Stimulated activated CD4-positive, alpha-beta T cell treated with anti-CD3 and anti-CD28 coated beads, Interleukin-12 subunit alpha, Interleukin-12 subunit beta, amount 100 ng/mL, for 24 hours (primary cell): ENCODE data around the gene ACKR2.
A peak's percentile ranks its signal among the peaks of the same experiment; 100 is the strongest.

ENCODE experiments used
- DNase-seq, 2 experiments: peaks; one replicate each; pipeline ENCODE4 v3.0.0-alpha.2; 2020; ENCODE audit warnings: low read depth in 2 of 2

ACKR2 gene

DNA sequence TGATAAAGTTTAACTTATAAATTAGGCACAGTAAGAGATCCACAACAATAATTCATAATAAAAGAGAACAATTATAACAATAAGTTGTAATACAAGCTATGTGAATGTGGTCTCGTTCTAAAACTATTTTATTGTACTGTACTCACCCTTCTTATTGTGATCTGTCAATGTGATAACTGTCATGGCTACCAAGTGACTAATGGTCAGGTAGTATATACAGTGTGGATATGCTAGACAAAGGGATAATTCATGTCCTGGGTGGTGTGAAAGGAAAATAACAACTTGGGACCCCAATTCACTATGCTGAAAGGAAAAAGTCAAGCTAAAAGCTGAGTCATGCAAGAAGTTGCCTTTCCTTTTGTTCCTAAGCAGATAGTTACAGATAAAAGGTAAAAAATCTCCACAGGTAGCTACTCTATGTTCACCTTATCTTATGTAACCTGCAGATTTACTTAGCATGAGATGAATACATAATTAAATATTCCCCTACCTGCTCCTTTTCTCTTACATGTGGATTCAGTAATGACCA lies 77.1 kb downstream of the ACKR2 start:
- DNase-seq = no peak

DNA sequence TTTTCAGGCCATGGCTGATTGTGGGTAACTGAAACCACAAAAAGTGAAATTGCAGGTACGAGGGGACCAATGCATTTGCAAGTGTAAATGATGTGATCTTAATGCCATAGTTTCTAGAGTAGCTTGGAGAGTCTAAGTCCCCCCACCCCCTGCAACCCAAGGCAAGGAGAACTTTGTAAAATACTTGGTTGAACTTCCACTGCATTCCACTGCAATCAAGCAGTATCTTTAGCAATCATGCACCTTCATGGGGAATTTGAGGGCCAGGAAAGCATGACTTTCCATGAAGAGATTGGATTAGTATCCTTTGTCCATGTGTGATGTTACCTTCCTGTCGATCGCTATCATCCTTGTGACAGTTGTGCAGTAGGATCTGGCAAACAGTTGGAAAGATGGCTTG lies 77.8 kb downstream of the ACKR2 start:
- no peak for DNase-seq

DNA sequence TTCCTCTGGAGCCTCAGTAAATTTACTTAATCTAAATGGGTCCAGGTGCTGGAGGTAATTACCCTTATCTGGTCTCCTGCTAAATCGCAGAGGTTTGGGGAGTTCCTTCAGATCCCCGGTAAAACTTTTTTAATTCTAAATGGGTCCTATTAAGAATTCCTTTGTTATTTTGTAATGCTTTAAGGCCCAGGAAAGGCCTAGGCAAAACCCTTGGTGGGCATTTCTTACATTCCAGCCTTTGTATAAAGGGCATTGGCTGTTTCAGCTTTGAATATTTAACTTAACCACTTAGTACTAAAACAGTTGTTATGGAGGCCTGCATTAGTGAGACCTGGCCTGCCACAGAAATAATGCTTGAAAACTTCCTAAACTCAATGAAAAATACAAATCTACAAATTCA lies 81.8 kb downstream of the ACKR2 start:
- no peak for DNase-seq

DNA sequence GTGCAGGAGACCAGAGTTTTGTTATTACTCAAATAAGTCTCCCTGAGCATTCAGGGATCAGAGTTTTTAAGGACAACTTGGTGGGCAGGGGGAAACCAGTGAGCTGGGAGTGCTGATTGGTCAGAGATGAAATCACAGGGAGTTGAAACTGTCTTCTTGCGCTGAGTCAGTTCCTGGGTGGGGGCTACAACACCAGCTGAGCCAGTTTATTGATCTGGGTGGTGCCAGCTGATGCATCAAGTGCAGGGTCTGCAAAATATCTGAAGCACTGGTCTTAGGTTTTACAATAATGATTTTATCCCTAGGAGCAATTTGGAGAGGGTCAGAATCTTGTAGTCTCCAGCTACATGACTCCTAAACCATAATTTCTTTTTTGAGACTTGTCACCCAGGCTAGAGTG lies 82.9 kb downstream of the ACKR2 start:
- no peak for DNase-seq

DNA sequence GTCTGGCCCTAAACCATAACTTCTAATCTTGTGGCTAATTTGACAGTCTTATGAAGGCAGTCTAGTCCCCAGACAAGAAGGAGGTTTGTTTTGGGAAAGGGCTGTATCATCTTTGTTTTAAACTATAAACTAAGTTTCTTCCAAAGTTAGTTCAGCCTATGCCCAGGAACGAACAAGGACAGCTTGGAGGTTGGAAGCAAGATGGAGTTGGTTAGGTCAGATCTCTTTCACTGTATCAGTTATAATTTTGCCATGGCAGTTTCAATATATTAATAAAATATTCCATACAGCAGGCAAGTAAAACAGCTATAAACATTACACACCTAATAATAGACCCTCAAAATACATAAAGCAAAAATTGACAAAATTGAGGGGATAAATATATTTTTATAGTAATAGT lies 83.6 kb downstream of the ACKR2 start:
- no peak for DNase-seq

DNA sequence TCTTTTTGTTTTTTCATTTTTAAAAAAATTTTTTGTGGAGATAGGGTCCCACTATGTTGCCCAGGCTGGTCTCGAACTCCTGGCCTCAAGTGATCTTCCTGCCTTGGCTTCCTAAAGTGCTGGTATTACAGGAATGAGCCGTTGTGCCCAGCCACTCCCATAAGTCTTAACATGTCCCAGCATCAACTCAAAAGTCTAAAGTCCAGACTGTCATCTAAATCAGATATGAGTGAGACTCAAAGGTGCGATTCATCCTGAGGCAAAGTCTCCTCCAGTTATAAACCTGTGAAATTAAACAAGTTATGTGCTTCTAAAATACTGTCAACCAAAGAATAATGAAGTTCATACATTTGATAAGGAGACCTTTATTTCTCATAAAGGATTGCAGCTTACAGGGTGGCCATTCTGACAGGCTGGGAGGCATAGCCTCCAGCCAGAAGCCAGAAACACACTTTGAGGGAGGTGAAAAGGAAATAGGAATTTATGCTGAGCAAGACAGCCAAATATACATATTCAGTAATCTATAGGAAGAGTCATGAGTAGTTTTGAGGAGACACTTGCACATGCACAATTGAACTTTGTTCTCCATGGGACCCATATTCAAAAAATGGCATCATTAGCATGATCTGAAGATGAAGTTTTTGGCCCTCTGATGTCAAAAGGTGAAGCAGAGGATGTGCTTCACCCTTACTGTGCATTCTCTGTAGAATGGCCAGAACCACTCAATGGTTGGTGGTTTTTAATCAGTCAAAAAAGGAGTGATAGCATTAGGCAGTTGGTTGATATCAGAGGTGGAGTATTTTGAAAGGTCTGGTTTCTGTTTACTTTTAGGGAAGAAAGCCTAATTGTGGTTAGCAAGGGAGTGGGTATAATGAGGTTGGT lies 85.7 kb downstream of the ACKR2 start:
- DNase-seq = no peak

DNA sequence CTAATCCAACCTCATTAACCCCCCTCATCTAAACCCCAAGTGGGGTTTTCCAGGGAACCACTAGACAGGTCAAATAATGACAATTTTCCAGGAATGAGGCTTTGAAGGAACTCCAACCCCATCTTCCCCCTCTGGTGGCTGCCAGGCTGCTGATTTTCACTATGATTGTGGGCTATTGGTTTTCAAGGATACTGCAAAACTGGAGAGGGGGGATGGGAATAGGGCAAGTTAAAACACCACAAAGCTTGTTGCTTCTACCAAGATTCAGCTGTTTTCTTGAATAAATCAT lies 86.3 kb downstream of the ACKR2 start:
- DNase-seq = no peak

DNA sequence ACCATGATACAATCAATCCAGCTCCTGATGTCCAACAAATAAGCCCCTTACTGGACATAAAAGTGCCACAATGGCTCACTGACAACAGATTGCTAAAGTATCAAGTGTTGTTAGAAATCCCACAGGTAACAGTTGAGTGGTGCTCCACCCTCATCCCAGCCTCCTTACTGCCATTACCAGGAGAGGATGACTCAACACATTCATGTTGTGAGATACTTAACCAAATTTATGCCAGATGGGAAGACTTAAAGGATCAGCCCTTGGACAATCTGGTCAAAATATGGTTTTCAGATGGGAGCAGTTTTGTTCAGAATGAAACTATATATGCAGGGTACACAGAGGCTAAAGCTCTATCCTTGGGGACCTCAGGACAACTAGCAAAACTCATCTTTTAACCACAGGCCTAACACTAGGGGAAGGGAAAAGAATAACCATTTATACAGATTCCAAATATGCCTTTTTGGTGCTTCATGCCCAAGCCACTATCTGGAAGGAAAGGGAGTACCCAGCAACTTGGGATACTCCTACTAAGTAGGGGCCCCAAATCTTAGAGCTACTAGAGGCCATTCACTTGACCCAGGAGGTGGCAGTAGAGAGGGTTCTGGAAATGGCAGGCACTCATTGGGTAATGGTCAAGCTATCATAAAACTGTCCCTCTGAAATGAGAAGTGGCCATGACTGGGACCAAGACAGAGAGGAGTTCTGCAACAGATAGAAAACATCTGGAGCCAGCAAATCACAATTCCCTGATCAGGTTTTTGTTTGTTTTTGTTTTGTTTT lies 89.8 kb downstream of the ACKR2 start:
- no peak for DNase-seq

DNA sequence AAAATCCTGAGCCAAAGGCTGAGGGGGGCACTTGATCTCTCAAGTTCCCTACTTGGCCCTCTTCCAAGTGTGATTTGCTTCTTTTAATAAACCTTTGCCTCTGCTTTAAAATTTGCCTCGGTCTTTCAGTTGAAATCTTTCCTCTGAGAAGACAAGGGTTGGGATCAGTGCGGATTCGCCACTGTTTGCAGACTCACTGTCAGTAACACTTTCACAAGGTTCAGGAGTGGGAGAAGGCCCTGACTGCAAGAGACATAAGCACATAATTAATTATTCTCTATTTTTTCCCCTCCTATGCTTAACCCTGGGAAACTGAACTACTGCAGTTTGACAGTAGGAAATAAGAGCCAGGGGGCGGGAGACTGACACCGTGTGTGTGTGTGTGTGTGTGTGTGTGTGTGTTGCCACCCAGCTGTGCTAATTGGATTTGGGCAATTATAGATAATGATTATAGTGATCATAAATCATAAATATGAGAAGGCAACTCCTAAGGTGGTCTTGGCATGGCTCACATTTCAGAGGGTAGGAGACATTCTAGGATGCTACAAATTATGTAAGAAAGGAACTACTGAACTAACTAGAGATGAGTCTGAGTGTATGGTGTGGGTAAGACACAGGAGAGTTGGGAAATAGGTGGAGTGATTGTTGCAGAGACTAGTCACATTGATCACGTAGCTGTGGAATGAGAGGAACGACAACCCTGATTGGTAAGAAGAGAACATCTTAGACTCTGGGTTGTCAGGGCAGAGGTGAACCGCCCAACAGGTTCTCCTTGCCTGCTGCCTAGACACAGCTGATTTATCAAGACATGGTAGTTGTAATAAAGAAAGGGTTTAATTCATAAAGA lies 91.2 kb downstream of the ACKR2 start:
- DNase-seq = no peak

DNA sequence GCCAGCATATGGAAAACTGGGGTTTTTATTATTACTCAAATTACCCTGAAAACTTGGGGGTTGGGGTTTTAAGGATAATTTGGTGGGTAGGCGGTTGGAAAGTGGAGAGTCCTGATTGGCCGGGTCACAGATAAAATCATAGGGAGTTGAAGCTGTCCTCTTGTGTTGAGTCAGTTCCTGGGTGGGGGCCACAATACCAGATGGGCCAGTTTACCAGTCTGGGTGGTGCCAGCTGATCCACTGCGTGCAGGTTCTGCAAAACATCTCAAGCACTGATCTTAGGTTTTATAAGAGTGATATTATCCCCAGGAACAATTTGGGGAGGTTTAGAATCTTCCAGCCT lies 91.8 kb downstream of the ACKR2 start:
- DNase-seq = no peak

DNA sequence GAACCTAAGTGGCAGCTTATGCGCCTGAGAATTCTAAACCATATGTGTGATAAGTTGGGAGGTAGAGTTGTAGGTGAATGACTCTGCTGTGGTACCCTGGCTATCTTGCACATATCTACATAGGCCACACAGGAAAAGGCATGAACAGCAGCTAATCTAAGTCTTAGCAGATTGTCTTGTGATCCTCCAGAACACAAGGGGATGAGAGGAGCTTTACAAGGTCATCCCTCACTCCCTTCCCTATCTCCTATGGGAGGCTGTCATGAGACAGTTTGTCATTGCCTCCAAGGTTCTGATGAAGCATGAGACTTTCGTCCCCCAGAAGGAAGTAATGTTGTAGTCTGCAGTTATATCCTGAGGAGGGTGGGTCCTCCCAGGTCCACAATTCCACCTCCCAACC lies 93.0 kb downstream of the ACKR2 start:
- DNase-seq = no peak

DNA sequence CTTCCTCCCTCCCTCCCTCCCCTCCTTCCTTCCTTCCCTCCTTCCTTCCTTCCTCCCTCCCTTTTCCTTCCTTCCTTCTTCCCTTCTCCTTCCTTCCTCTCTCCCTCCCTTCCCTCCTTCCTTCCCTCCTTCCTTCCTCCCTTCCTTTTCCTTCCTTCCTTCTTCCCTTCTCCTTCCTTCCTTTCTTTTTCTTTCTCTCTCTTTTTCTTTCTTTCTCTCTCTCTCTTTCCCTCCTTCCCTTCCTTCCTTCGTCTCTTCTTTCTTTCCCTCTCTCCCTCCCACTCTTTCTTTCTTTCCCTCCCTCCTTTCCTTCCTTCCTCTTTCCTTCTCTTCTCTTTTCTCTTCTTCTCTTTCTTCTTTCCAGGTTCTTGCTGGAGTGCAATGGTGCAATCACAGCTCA lies 94.8 kb downstream of the ACKR2 start:
- no peak for DNase-seq

DNA sequence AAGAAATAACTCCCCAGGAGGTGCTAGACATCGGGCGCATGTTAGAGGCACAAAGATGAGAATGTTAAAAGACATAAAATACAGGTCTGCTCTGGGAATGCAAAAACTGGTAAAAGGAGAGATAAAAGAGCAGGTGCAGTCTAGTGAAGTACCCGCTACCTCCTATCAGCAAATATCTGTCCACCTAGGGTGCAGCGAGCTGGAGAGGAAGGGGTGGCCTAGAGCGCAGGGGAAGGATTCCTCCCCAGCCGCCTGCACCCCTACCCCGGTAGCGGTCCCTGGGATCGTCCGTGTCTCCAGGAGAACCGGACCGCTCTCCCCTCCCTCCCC lies 96.5 kb downstream of the ACKR2 start:
- DNase-seq = no peak

DNA sequence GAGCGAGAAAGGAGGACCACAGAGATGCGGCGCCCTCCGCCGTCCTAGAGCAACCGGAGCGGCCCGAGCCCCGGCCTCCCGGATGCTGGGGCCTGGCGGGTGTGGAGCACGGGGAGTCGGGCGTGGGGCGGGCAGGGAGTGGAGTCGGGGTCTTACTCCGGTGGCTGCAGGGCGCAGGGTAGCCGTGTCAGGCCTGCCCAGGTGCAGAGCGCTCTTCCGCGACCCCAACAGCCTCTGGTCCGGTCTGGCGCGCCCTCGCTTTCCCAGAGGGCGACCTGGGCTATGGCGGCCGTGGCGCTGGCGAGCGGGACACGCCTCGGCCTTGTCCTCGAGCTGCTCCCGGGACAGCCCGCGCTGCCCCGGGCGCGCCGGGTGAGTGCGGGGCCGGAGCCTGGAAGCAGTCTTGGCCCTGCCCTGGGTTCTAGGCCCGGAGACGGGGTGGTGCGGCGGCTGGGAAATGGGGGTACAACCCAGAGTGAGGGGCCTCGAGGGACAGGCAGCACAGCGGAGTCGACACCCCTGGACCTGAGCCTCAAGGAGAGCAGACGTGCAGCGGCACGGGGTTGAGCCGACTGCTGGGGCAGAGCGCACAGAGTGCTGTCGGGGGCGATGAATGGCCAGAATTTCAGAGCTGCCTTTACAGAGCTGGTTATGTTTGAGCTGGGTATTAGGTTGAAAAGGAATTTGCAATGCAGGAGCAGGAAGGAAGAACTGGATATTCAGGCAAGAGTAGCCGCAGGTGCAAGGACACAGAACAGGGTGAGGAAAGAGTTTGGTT lies 97.0 kb downstream of the ACKR2 start, which contains the start of gene ZNF662:
Gene ZNF662, plus strand, starts transcription at position 73 of the 778 bp plus-strand sequence. CDS start 1,973 bp downstream, outside the sequence.
- DNase-seq = peak in 1 of 2 experiments; percentile 19

DNA sequence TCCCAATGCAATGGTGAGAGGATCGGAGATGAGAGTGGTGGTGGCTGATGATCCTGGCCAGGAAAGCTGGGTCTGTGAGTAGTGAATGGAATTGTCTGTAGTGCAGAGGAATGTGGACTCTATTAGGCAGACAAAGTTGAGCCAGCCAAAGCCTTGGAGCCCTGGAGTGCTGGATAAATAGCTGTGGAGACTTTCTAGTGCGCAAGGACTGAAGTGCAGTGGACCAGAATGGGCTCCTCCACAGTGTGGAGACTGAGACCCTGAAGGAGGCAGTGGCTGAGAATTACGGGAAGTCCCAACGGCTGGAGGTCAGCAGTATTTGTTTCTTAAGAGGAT lies 97.6 kb downstream of the ACKR2 start:
- no peak for DNase-seq

DNA sequence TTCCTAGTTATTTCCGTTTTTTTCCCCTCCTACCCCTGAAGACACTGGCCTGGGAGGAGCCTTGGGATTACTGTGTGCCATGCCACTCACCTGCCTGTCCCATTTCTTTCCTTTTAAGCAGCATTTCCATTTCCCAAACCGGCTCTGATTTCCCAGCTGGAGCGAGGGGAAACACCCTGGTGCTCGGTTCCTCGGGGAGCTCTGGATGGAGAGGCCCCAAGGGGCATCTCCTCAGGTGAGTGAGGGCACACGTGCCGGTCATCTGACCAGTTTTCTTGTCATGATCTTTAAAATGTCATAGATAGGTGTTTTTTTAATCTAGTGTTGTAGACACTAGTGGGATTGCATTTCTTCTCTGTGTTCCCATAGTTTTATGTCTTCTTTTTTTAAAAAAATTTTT lies 99.4 kb downstream of the ACKR2 start:
- DNase-seq = no peak

DNA sequence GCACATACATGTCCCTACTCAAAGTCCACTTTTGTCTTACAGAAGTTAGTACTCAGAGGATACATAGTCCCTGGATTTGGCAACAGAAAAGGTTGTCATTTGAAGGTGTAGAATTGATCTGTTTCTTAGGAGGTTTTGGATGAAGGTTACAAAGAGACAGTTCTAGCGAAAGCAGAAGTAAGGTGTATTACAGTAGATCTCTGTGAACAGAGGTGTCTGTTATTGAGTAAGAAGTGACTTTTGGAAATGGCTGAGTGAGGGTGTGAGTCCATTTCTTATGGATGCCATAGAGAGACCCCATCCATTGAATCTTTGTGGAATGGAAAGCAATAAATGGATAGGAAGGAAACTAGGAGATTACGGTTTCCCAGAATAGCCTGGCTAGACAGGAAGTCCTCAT lies 102.3 kb downstream of the ACKR2 start:
- no peak for DNase-seq

DNA sequence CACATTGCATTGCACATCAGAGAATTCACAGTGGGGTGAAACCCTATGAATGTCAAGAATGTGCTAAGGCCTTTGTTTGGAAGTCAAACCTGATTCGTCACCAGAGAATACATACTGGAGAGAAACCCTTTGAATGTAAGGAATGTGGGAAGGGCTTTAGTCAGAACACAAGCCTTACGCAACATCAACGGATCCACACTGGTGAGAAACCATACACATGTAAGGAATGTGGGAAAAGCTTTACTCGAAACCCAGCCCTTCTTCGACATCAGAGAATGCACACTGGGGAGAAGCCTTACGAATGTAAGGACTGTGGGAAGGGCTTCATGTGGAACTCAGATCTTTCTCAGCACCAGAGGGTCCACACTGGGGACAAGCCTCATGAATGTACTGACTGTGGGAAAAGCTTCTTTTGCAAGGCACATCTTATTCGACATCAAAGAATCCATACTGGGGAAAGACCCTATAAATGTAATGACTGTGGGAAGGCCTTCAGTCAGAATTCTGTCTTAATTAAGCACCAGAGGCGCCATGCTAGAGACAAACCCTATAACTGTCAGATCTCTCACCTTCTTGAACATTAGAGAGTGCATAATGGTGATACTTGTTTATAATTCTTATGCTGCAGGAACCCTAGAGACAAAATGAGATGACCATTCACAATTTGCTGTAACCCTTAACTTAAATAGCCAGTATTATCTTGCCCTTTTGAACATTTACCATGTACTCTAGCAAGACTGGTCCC lies 105.7 kb downstream of the ACKR2 start:
- no peak for DNase-seq
